Sigmoid colon (tissue), 7 donors: ENCODE data around the gene LIG3. TPM values are rescaled to one million over a fixed set of nuclear protein-coding genes. Genes with fewer than 3 reads are reported as not detected.

Source experiments
- DNase-seq: peaks from one replicate; pipeline ENCODE4 v3.0.0-alpha.2; 2019
- H3K27ac ChIP-seq, 4 donors: fragments of 200-600 bp; sonication (generic); one replicate each; pipeline ENCODE4 v1.5.1; 2016 to 2019; ENCODE audit warnings: mild to moderate bottlenecking in 1 of 4
- H3K27me3 ChIP-seq, 3 donors: fragments of 200-600 bp; sonication (generic); one replicate each; pipeline ENCODE4 v1.5.1; 2019; ENCODE audit warnings: mild to moderate bottlenecking in 1 of 3
- H3K36me3 ChIP-seq, 4 donors: fragments of 200-600 bp; sonication (generic); one replicate each; pipeline ENCODE4 v1.5.1; 2016 to 2019
- H3K4me1 ChIP-seq, 4 donors: fragments of 200-600 bp; sonication (generic); one replicate each; pipeline ENCODE4 v1.5.1; 2017 to 2019
- H3K4me3 ChIP-seq, 4 donors: fragments of 200-600 bp; sonication (generic); one replicate each; pipeline ENCODE4 v1.5.1; 2017 to 2019; ENCODE audit warnings: mild to moderate bottlenecking in 2 of 4, moderate library complexity in 1 of 4
- H3K9me3 ChIP-seq, 4 donors: fragments of 200-600 bp in 3 of 4; sonication (generic) in 3 of 4; one replicate each; pipeline versions ENCODE4 v1.5.1 to v1.6.1; 2013 to 2019
- CTCF ChIP-seq, 4 experiments: fragments of 450-650 bp in 3 of 4; fragments of 200-600 bp in 1 of 4; IDR thresholded peaks; one replicate each; pipeline ENCODE4 v1.5.1; 2016 to 2019; ENCODE audit warnings: antibody characterized with exemption in 4 of 4, mild to moderate bottlenecking in 3 of 4, moderate library complexity in 2 of 4
- EP300 ChIP-seq, 4 donors: sonication (generic); formaldehyde crosslinking; IDR thresholded peaks; one replicate each; pipeline ENCODE4 v1.6.1; 2017; ENCODE audit warnings: antibody characterized with exemption in 4 of 4
- POLR2A ChIP-seq, 2 donors: fragments of 450-650 bp; IDR thresholded peaks; one replicate each; pipeline ENCODE4 v1.6.1; 2016; ENCODE audit warnings: antibody characterized with exemption in 2 of 2, mild to moderate bottlenecking in 2 of 2, moderate library complexity in 2 of 2
- POLR2AphosphoS5 ChIP-seq, 4 donors: sonication (generic); formaldehyde crosslinking; IDR thresholded peaks; one replicate each; pipeline ENCODE4 v1.6.1; 2017; ENCODE audit warnings: antibody characterized with exemption in 4 of 4
- WGBS, 2 donors: extraction: QIAGEN DNeasy Blood & Tissue Kit; methylation state at CpG; one replicate each; pipeline ENCODE4 v1.1.7; 2013; 5-methylcytosine and 5-hydroxymethylcytosine counted together
- intact Hi-C: fragments of 100-400 bp; cut with DNase I; formaldehyde crosslinking; loops from one replicate; pipeline ENCODE4 v1.15.1; 2023
- polyA plus RNA-seq, 3 donors: library from polyadenylated mRNA; stranded (reverse); fragments of 200-250 nt; gene quantifications; one replicate each; pipeline ENCODE4 v1.2.3, GENCODE V29; 2013
- total RNA-seq, 4 donors: library from RNA; depleted of rRNA; stranded (reverse); fragments of >200 nt; gene quantifications; one replicate each; pipeline ENCODE4 v1.1.0, GENCODE V29; 2016
- donor health status: healthy with polysubstance abuse.
- donor health status: Bipolar disorder and iron deficiency.
- donor health status: healthy.

LIG3 gene
- total and polyA plus RNA-seq, 7 donors = 3.5 to 29.7 (median 19.4) TPM

GRCh38 chr17:35006345-35006744 is 26.0 kb downstream of the LIG3 start:
- no peak for DNase-seq
- peak in 2 of 4 donors; percentile 7 to 14 for TF ChIP-seq POLR2AphosphoS5 (IDR thresholded peaks at IDR 0.05)
- TF ChIP-seq EP300 (IDR thresholded peaks at IDR 0.05) = no peak
- TF ChIP-seq CTCF (IDR thresholded peaks at IDR 0.05) = no peak
- 87 to 93% methylated on average over 4 of the region's 4 CpGs for WGBS, 2 donors
- H3K27me3 ChIP-seq = no peaks in the 10 kb centered on the region
- peak overlapping the region in 1 of 4 donors; percentile 20 for H3K27ac ChIP-seq
- intact Hi-C loops = no loop called here
- H3K4me1 ChIP-seq = peaks cover 0 to 31% (median 26%) of the 10 kb centered on the region in 4 donors
- H3K4me3 ChIP-seq = no peak overlapping the region
- no peaks in the 10 kb centered on the region for H3K9me3 ChIP-seq
- peaks cover 0 to 55% (median 16%) of the 10 kb centered on the region in 4 donors for H3K36me3 ChIP-seq

GRCh38 chr17:35006961-35007360 is 26.6 kb downstream of the LIG3 start:
- Histone ChIP-seq H3K27ac (peak overlapping the region in 1 of 4 donors; percentile 20), H3K4me1 (peaks cover 0 to 25% (median 19%) of the 10 kb centered on the region in 4 donors), H3K4me3 (no peak overlapping the region), H3K9me3 (no peaks in the 10 kb centered on the region), H3K36me3 (peaks cover 4 to 55% (median 15%) of the 10 kb centered on the region in 4 donors), H3K27me3 (no peaks in the 10 kb centered on the region)
- intact Hi-C loops = no loop called here
- DNase-seq = no peak
- WGBS, 2 donors = 93 to 98% methylated on average over 1 of the region's 1 CpG
- TF ChIP-seq POLR2A (IDR thresholded peaks at IDR 0.05) = no peak
- no peak for TF ChIP-seq POLR2AphosphoS5 (IDR thresholded peaks at IDR 0.05)
- TF ChIP-seq EP300 (IDR thresholded peaks at IDR 0.05) = no peak
- TF ChIP-seq CTCF (IDR thresholded peaks at IDR 0.05) = no peak

GRCh38 chr17:35010093-35010492 is 29.8 kb downstream of the LIG3 start:
- TF ChIP-seq POLR2AphosphoS5 (IDR thresholded peaks at IDR 0.05) (no peak), CTCF (IDR thresholded peaks at IDR 0.05) (no peak), POLR2A (IDR thresholded peaks at IDR 0.05) (no peak), EP300 (IDR thresholded peaks at IDR 0.05) (no peak)
- Histone ChIP-seq H3K27ac (peak overlapping the region in 1 of 4 donors; percentile 16), H3K4me3 (no peak overlapping the region), H3K36me3 (peaks cover 9 to 72% (median 24%) of the 10 kb centered on the region in 4 donors), H3K27me3 (no peaks in the 10 kb centered on the region), H3K9me3 (no peaks in the 10 kb centered on the region), H3K4me1 (peaks cover 0 to 7% (median 0%) of the 10 kb centered on the region in 4 donors)
- 65 to 79% methylated on average over 3 of the region's 3 CpGs for WGBS, 2 donors
- no peak for DNase-seq
- intact Hi-C loops = no loop called here

GRCh38 chr17:35011671-35012216 is 31.4 kb downstream of the LIG3 start:
- Histone ChIP-seq H3K27ac (no peak overlapping the region), H3K9me3 (no peaks in the 10 kb centered on the region), H3K27me3 (no peaks in the 10 kb centered on the region), H3K4me1 (peaks cover 0 to 7% (median 0%) of the 10 kb centered on the region in 4 donors), H3K4me3 (no peak overlapping the region), H3K36me3 (peaks cover 9 to 84% (median 35%) of the 10 kb centered on the region in 4 donors)
- intact Hi-C loops = no loop called here
- TF ChIP-seq POLR2A (IDR thresholded peaks at IDR 0.05) = no peak
- no peak for TF ChIP-seq POLR2AphosphoS5 (IDR thresholded peaks at IDR 0.05)
- no peak for TF ChIP-seq EP300 (IDR thresholded peaks at IDR 0.05)
- no peak for TF ChIP-seq CTCF (IDR thresholded peaks at IDR 0.05)
- no peak for DNase-seq
- 88 to 95% methylated on average over 5 of the region's 5 CpGs for WGBS, 2 donors

GRCh38 chr17:35016369-35016768 is 36.1 kb downstream of the LIG3 start:
- Histone ChIP-seq H3K27me3 (no peaks in the 10 kb centered on the region), H3K27ac (no peak overlapping the region), H3K4me3 (no peak overlapping the region), H3K4me1 (peaks cover 0 to 21% (median 13%) of the 10 kb centered on the region in 4 donors), H3K9me3 (no peaks in the 10 kb centered on the region), H3K36me3 (peaks cover 9 to 71% (median 30%) of the 10 kb centered on the region in 4 donors)
- no peak for DNase-seq
- WGBS, 2 donors = 97% methylated on average over 4 of the region's 4 CpGs
- TF ChIP-seq CTCF (IDR thresholded peaks at IDR 0.05) (no peak), EP300 (IDR thresholded peaks at IDR 0.05) (no peak)
- intact Hi-C loops = no loop called here
